Subcutaneous adipose tissue (tissue), 4 donors: ENCODE measurements around the gene TCEA2. TPM values are rescaled to one million over a fixed set of nuclear protein-coding genes. Genes with fewer than 3 reads are reported as not detected.

Experiments used
- total RNA-seq, 4 donors: library from RNA; depleted of rRNA; stranded (reverse); fragments of >200 nt; gene quantifications; one replicate each; pipeline ENCODE4 v1.1.0, GENCODE V29; 2016
- TF ChIP-seq, protein P1 (sequence below): fragments of 450-650 bp; IDR thresholded peaks from one replicate; pipeline ENCODE4 v1.5.1; 2016; ENCODE audit warnings: low read depth, mild to moderate bottlenecking, control low read depth, antibody characterized with exemption, moderate library complexity

Gene TCEA2
- total RNA-seq, 4 donors from 2014 or later: 30.8 to 36.9 (median 33.2) TPM

DNA sequence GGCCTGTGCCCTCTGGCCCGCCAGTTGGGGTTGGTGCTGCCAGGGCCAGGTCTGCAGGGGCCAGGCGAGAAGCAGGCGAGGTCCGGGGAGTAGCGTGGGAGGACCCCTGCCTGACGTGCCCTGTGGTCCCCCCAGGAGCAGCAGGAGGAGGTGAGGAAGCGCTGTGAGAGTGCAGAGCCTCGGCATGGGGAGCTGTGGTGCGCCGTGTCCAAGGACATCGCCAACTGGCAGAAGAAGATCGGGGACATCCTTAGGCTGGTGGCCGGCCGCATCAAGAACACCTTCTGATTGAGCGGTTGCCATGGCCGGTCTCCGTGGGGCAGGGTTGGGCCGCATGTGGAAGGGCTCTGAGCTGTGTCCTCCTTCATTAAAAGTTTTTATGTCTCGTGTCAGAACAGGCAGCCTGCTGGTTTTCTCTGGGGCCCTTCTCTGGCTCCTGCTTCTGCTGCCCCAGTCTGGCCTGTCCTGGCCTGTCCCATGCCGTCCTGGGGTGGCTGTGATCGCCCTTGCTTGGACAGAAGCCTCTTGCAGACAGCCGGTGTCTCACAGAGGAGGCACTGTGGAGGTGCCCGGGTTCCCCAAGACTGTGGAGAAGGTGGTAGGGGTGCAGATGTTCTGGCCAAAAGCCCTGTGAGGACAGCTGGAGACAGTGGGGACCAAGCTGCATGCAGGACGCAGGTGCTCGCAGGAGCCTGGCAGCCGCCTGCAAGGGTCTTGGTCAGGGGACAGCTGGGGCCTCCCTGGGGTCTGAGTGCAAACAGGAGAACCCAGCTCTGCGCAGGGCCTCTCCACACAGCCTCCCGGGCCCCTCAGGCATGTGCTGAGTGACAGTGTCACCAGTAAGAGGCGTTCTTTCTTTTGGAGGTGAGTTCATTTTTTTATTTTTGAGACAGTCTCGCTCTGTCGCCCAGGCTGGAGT, 30.0 kb upstream of the TCEA2 start:
- TF ChIP-seq, protein P1, sequence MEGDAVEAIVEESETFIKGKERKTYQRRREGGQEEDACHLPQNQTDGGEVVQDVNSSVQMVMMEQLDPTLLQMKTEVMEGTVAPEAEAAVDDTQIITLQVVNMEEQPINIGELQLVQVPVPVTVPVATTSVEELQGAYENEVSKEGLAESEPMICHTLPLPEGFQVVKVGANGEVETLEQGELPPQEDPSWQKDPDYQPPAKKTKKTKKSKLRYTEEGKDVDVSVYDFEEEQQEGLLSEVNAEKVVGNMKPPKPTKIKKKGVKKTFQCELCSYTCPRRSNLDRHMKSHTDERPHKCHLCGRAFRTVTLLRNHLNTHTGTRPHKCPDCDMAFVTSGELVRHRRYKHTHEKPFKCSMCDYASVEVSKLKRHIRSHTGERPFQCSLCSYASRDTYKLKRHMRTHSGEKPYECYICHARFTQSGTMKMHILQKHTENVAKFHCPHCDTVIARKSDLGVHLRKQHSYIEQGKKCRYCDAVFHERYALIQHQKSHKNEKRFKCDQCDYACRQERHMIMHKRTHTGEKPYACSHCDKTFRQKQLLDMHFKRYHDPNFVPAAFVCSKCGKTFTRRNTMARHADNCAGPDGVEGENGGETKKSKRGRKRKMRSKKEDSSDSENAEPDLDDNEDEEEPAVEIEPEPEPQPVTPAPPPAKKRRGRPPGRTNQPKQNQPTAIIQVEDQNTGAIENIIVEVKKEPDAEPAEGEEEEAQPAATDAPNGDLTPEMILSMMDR: no peak

DNA sequence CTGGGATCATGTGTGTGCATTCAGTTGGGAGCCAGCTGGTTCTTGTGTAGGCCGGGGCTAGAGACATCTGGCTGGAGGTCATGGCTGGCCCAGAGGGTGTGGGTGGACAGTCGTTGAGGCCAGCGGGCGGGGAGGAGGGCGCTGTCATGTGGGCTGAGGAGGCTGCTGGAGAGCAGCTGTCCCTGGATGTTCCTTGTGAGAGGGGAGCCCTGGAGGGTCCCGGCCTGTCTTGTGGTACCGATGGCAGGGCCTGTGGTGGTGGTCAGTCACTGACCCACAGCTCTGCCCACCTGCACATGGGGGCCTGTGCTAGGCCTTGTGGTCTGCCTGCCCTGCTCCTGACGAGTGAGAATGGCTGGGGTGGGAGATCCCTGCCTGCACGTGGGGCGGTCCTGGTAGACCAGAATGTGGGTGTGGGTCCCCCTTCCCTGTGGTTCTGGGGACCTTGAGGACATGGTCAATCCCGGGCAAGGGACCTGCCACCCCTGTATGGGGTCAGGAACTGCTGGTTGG, 29.0 kb upstream of the TCEA2 start:
- TF ChIP-seq, protein P1: no peak

DNA sequence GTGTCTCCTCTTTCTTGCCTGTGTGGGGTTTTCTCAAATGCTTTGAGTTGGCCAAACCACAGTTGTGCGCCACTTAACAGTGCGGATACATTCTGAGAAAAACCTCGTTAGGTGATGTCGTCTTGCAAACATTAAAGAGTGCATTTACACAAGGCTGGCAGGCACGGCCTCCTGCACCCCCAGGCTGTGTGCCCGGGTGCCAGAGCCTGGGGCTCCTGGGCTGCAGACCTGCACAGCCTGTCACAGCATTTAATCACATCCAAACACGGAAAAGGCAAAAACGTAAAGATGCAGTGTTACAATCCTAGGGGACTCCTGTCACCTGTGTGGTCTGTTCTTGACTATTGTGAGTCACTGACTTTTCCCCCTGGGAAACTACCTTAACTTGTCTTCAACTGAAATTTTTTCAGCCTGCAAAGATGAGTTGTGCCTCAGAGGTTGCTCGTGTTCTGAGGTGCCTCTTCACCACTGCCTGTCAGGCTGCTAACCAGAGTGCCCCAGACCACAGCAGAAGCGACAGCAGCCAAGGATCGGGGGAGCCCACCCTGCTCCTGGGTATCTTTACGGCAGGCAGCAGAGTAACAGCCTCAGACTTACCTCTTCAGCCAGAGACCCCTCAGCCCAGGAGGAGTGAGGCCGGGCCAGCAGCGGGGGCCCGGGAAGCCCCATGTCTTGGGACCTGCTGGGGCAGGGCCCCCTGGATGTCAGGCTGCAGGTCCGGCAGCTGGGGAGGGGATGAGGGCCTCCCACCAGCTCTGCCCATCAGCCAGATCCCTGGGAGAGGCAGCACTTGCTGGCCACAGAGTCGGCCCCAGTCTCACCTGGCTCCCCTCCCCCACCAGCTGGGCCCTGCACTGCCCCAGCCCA, 27.7 kb upstream of the TCEA2 start:
- TF ChIP-seq, protein P1: no peak

DNA sequence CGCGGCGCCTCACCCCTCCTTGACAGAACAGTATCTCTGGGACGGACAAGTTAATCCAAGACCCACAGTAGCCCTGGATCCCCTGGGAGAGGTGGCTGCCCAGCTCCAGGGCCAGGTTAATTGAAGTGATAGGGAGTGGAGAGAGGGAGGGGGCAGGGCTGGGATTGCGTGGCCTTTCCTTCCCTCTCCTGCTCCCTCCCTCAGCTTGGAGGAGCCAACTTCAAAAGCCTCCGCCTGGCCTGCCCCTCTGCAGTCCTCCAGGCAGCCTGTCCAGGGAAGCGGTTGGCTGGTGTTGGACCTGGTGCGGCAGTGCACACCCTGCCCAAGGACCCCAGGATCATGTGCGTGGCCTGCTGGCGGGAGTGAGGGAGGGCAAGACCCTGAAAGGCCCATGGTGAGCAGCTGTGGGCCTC, 27.1 kb upstream of the TCEA2 start, which contains the start of gene C20orf204:
Gene C20orf204 (plus strand): TSS at position 250 of the 413 bp plus-strand sequence. CDS start 142 bp downstream, at position 392.
- TF ChIP-seq, protein P1: no peak

DNA sequence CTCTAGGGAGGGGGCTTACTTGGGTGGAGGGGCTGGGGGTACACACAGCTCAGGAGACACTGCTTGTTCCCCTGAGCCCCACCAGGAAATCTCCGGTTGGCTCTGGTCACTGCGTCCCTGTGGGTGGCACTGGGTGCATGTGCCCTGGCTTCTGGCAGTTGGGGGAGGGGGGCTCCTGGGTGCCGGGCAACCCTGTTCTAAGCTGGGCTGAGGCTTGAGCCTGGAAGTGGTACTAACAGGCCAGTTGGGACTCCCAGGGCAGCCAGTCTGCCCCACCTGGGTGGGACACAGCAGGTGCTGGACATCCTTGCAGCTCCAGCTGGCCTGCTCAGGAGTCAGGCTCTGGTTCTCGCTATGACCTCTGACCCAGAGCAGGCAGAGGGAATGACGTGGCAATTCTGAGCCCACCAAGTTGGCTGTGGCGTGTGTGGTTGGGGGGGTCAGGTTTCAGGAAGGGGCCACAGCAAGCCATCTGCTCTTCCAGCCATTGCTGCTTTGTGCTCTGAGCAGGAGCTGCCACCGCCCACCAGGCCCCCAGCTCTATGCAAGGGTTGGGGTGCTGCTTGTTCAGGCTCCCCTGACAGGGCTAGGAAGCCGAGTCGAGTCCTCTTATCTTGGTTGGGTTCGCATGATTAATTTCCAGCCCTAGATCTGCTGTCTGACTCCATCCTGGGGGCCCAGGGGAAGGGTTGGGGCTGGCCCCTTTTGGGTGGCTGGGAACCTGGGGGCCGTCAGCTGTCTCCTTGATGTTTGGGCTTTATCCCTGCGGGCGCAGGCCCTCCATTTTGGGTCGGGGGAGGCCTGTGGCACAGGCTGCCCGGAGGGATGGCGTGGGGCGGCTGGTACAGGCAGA, 26.4 kb upstream of the TCEA2 start:
- TF ChIP-seq, protein P1: no peak

DNA sequence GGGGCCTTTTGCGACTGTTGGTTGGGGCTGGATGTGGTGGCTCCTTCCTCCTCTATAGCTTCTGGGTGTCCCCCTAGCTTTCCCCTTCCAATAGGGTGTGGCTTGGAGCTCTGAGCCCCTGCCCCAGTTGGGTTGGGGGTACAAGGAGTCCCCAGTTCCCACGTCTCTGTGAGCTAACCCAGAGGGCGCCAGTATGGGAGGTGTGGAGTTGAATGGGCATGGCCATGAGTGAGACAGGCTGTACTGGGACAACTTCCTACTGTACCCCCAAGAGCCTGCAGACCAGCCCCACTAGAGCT, 25.9 kb upstream of the TCEA2 start:
- TF ChIP-seq, protein P1: no peak
